DMS153 (cell line): ENCODE measurements around the gene NKX1-1.

ENCODE experiments used
- DNase-seq: peaks from one replicate; lab custom pipeline; 2025; lab: John Stamatoyannopoulos, UW

NKX1-1 gene

DNA sequence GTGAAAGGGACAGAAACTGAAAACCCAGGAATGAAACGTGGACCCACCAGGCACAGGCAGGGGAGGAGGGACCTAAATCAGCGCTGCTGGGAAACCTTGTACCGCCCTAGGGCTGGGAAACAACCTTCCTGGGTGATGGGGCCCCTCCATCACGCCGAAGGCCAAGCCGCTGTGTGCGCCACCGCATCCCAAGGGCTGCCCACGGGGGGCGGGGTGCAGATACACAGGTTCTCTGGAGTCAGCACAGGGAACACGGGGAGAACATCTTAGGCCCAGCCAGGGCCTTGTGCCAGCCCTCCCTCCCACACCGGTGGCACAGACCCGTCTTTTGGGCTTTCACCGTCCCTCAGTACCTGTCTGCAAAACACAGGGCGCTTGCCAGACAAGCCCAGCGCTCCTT lies 46.3 kb downstream of the NKX1-1 start:
- no peak for DNase-seq

DNA sequence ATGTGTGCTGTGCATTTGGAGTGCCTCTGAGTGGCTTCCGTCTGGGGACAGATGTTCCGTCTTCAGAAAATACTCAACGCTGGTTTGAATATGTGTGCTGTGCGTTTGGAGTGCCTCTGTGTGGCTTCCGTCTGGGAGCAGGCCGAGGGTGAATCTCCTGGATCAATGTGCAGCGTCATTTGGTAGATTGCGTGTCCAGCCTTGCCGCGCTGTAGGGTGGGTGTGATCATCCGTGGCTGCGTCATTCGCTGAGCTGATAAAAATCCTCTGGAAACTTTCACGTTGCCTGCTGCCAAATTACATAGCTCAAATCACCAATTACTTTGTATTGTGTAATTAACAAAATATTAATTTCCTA lies 47.1 kb downstream of the NKX1-1 start:
- DNase-seq, result no peak

DNA sequence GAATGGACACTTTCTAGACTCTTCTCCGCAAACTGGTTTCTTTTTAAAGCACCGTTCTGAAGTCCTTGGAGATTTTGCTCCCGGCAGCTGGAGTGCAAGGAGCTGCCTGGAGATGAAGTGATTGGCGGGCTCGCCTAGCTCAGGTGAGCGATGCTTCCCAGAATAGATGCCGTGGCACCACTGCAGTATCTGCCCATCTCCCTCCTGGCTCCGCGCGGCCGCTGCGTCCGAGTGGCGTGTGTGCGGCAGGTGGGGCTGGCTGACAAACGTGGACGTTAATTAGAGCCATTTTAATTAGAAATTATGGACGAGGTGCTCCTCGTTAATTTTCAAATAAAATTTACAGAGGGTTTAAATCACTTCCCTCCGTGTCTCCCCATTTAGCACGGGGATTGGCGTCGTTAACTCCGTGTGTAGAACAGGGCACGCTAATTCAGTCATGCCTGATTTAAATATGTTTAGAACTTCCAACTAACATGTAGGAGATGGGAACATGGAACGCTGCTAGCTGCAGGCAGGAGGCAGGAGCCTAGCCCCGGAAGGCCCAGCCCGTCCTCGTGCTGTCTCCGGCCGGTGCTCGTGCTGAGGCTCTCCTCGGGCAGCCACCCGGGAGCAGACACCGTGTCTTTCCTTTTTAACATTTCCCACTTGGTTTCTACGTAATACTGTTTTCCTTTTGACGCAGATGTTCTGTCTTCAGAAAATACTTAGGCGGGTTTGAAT lies 47.7 kb downstream of the NKX1-1 start:
- no peak for DNase-seq

DNA sequence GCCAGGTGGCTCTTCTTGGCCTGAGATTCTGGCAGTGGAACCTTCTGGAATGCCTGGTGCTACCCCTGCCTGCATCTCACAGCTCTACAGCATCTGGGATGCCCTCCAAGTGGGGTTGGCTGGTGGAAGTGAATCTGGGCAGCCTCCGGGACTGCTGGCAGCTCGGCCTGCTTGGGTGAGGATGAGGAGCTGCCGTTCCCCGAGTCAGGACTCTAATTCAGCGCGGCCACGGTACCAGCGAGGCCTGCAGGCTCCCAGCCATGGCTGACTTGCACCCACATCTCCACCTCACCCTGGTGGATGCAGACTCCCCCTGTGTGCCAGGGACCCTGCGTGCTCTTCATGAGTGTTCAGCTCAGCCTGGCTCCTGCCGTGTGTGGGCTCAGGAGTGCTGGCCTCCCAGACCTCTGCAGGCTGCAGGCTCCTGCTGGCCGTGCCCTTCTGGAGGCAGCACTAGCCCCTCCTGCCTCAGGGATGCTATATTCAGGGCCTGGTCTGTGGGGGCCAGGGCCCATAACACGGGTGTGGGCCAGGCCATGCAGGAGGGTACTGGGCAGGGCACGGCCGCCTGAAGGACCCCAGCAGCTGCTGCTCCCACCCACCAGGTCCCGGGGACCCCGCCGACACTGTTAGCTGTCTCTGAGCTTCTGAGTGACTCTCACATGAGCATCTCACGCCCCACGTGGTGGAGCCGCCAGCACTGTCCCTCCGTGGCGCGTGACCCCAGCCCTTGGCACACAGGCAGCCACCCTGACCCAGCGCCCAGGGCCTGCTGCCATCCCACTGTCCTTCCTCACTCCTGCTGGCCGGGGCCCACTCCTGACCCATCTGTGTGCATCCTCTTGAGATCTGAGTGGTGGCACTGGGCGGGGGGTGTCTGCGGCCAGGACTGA lies 48.6 kb downstream of the NKX1-1 start:
- DNase-seq, result no peak

DNA sequence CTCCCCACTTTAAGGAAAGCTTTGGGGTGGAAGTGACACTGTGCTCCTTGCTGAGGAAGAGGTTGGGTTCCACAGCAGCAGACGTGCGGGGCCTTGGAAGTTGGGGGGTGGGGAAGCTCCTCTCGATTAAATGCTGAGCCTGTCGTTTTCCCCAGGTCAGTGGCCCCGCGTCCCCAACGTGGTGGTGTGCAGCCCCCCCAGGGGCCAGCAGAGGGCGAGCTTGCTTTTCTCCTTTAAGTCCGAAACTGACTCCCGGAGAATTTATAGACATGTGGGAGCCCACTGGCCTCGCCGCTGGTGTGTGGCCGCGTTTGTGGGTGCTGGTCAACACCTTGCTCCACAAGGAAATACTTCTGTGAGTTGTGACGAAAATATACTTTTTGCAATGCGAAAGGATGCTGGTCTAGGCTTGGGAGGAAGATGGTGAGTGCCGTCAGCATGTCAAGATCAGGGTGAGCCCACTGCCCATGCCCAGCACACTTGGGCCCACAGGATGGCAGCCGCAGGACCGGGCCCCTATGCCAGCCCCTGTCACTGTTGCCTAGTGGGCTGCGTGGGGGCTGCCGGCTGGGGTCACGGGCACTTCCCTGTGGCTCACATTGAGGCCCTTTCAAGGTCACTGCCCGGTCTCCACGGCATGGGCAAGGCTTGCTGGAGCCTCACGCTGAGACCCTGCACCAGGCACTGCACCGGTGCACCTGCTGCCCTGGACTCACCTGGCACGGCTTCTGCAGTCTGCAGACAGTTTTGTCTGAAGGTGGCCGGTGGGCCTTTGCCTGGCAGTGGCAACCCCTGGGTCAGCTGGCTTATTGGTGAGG lies 49.9 kb downstream of the NKX1-1 start:
- no peak for DNase-seq

DNA sequence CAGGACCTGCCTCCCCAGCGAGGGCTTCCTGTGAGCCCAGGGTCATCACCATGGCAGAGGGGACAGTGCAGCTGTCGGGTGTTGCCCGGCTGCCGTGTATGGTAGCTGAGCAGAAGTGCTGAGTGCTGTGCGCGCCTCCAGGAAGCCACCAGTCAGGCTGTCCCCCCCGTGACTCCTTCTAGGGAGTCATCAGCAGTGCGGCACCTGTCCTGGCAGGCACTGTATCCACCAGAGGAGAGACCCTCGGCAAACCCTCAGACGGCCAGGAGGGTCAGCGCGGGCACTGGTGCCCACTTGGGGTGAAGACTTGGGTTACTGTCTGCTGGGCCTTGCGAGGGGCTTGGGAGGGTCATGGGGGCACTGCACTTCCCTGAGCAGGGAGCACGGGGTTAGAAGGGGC lies 50.9 kb downstream of the NKX1-1 start:
- no peak for DNase-seq

DNA sequence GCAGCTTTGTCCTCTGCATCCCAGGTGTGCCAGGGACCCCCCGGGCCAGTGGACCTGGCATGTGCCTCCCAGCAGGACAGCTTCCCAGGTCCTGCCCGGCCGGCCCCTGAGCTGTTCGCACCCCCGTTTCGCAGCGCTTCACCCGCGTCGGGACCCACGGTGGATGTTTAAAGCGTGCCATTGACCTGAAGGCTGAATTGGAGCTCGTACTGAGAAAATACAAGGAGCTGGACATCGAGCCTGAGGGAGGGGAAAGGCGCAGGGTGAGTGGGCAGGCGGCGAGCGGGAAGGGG lies 51.3 kb downstream of the NKX1-1 start:
- DNase-seq, result no peak

DNA sequence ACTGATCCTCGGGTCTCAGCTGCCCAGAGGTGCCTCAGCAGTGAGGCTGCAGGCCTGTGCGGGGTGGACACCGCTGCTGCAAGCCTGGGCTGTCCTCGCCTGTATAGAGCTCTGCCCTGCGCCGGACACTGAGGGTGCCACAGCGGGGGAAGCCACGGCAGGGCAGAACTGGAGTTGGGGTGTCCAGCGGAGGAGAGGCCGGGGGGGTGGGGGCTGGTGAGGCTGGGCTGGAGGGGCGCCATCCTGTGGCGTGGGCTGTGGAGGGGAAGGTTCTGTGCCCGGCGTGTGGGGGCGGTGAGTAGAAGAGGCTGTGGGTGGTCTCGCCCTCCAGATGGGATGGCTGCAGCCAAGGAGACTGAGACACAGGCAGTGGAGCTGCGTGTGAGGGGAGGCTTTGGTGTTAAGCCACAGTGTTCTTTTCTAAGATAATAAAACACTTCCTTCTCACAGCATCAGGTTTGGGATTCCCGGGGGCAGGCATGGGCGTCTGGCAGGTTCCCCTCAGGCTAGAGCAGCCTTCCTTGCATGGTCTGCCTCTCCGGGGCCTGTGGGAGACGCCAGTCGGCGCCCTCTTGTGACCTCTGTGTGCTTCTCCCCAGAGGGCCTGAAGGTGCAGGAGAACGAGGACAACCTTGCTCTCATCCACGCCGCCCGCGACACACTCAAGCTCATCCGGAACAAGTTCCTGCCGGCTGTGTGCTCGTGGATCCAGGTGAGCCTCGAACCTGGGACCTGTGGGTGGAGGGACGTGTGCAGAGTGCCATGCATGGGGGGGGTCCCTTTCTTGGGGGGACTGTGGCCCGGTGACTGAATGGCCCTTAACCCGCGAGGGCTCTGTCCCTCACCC lies 51.9 kb downstream of the NKX1-1 start:
- DNase-seq, result no peak

DNA sequence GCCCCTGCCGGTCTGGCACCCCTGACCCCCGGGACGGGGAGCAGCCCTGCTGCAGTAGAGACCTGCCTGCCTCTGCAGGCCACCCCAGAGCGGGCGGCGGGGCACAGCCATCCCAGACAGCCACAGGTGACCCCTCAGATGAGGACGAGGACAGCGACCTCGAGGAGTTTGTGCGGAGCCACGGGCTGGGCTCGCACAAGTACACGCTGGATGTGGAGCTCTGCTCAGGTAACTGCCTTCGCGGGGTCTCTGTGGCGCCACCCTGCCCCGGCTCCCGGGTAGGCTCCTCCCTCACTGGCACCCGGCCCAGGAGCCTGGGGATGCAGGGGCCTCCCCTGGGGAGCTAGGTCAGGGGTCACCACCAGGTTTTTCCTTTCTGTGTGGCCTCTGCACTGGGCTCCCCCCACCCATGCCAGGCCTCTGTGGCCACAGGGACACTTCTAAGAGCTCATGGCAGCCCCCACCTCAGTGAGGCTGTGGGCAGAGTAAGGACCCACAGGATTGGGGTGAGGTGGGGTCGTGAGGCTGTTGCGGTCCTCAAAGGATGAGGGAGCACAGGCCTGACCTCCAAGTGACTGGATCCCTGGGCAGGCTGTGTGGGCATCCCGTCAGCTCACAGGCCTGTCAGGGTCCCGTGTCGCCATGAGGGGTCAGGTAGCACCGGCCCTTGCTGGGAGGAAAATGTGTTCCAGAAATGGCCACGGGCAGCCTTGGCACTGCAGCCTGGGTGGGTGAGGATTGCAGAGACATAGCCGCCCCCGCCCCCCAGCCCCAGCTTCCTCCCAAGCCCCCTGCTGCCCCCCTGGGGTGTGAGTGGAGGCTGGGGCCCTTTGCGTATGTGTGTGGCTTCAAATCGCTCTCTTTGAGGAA lies 52.8 kb downstream of the NKX1-1 start:
- DNase-seq, result no peak
